ENCODE results near the gene ZKSCAN7. TPM values are rescaled to one million over a fixed set of nuclear protein-coding genes. Genes with fewer than 3 reads are reported as not detected.

ZKSCAN7 gene
- total RNA-seq, 1 donor from 2014 or later: 2.9 TPM

DNA sequence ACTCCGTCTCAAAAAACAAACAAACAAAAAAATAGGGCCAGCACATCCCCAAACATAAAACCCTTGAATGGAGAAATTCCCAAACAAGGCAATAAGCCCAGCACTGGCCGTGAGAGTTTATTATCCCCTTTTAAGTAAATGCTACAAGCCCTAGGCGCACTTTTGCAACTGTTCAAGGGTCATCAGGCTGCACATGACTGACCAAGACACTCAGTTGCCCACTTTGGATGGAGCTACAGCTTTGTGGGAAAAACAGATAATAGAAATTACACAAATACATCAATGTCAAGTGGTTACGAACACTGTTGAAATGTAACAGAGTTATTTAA lies 43.8 kb upstream of the ZKSCAN7 start:
- FAIRE-seq: no peak
- peak overlapping the region; percentile 61 for H3K4me3 ChIP-seq (ENCODE audit: low read depth, low read length)
- DNase-seq (ENCODE audit: low read depth): no peak
- H3K36me3 ChIP-seq (ENCODE audit: control insufficient read depth, insufficient read depth, low read length): no peaks in the 10 kb centered on the region
- H3K27me3 ChIP-seq (ENCODE audit: control insufficient read depth, insufficient read depth, low read length): no peaks in the 10 kb centered on the region
- no peak for TF ChIP-seq CTCF (IDR thresholded peaks at IDR 0.05; ENCODE audit: insufficient read depth, low read length, severe bottlenecking)

DNA sequence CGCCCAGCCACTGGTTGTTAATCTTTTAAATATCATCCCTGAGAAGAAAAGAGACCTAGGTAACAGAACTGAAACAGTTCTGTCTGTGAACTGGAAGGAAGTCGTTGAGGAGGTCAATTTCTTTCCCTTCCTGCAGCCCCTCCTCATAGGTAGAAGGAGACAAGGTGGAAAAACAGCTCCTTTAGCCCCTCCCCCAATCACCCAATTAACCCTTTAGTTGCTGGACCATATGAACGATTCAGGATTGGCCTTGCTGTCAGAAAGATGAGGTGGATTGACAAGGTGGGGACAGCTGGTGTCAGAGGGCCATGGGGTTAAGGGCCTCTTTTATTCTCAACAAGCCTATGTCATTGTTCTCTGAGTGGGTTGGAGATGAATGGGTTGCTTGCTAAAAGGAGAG lies 41.5 kb upstream of the ZKSCAN7 start:
- DNase-seq (ENCODE audit: low read depth) (no peak), FAIRE-seq (no peak)
- H3K27me3 ChIP-seq (ENCODE audit: control insufficient read depth, insufficient read depth, low read length): no peaks in the 10 kb centered on the region
- H3K4me3 ChIP-seq (ENCODE audit: low read depth, low read length): no peak overlapping the region
- TF ChIP-seq CTCF (IDR thresholded peaks at IDR 0.05; ENCODE audit: insufficient read depth, low read length, severe bottlenecking): no peak
- H3K36me3 ChIP-seq (ENCODE audit: control insufficient read depth, insufficient read depth, low read length): no peaks in the 10 kb centered on the region

DNA sequence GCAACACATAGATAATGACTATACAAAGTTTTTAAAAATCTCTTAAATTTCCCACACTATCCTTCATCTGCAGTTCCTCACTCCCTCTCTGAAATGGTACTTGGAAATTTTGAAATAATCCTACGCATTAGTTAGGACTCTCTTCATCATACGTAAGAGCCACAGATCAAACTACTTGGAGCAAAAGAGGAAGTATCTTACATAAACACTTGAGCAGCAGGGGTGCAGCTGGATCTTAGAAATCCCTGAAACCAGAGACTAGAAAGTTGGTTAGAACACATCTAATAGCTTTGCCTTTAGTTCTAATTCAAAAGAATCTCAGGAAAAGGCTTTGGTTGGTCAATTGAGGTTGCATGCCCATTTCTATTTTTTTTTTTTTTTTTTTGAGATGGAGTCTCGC lies 38.8 kb upstream of the ZKSCAN7 start:
- Histone ChIP-seq H3K36me3 (ENCODE audit: control insufficient read depth, insufficient read depth, low read length) (no peaks in the 10 kb centered on the region), H3K4me3 (ENCODE audit: low read depth, low read length) (no peak overlapping the region), H3K27me3 (ENCODE audit: control insufficient read depth, insufficient read depth, low read length) (no peaks in the 10 kb centered on the region)
- TF ChIP-seq CTCF (IDR thresholded peaks at IDR 0.05; ENCODE audit: insufficient read depth, low read length, severe bottlenecking): no peak
- no peak for DNase-seq (ENCODE audit: low read depth)
- FAIRE-seq: no peak

GRCh38 chr3:44518782-44519156 lies 36.2 kb upstream of the ZKSCAN7 start:
- FAIRE-seq (no peak), DNase-seq (ENCODE audit: low read depth) (no peak)
- Histone ChIP-seq H3K27me3 (ENCODE audit: control insufficient read depth, insufficient read depth, low read length) (no peaks in the 10 kb centered on the region), H3K4me3 (ENCODE audit: low read depth, low read length) (no peak overlapping the region), H3K36me3 (ENCODE audit: control insufficient read depth, insufficient read depth, low read length) (no peaks in the 10 kb centered on the region)
- TF ChIP-seq CTCF (IDR thresholded peaks at IDR 0.05; ENCODE audit: insufficient read depth, low read length, severe bottlenecking): no peak

GRCh38 chr3:44521721-44522120 lies 33.3 kb upstream of the ZKSCAN7 start:
- no peak for DNase-seq (ENCODE audit: low read depth)
- Histone ChIP-seq H3K4me3 (ENCODE audit: low read depth, low read length) (no peak overlapping the region), H3K36me3 (ENCODE audit: control insufficient read depth, insufficient read depth, low read length) (no peaks in the 10 kb centered on the region), H3K27me3 (ENCODE audit: control insufficient read depth, insufficient read depth, low read length) (no peaks in the 10 kb centered on the region)
- TF ChIP-seq CTCF (IDR thresholded peaks at IDR 0.05; ENCODE audit: insufficient read depth, low read length, severe bottlenecking): no peak
- FAIRE-seq: no peak

DNA sequence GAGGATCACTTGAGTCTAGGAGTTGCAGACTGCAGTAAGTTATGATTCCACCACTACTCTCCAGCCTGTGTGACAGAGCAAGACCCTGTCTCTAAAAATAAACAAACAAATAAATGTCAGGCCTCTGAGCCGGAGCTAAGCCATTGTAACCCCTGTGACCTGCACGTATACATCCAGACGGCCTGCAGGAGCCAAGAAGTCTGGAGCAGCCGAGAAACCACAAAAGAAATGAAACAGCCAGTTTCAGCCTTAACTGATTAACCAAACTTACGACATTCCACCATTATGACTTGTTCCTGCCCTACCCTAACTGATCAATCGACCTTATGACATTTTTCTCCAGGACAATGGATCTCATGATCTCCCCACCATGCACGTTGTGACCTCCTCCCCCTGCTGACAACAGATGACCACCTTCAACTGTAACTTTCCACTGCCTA lies 32.5 kb upstream of the ZKSCAN7 start:
- no peak overlapping the region for H3K4me3 ChIP-seq (ENCODE audit: low read depth, low read length)
- FAIRE-seq (no peak), DNase-seq (ENCODE audit: low read depth) (no peak)
- H3K27me3 ChIP-seq (ENCODE audit: control insufficient read depth, insufficient read depth, low read length): no peaks in the 10 kb centered on the region
- TF ChIP-seq CTCF (IDR thresholded peaks at IDR 0.05; ENCODE audit: insufficient read depth, low read length, severe bottlenecking): no peak
- no peaks in the 10 kb centered on the region for H3K36me3 ChIP-seq (ENCODE audit: control insufficient read depth, insufficient read depth, low read length)
